Measurements from ENCODE around the gene TMEM178B. TPM values are rescaled to one million over a fixed set of nuclear protein-coding genes. Genes with fewer than 3 reads are reported as not detected.

Gene TMEM178B
- total RNA-seq, 2 donors from 2014 or later: 0.92 to 0.95 TPM

DNA sequence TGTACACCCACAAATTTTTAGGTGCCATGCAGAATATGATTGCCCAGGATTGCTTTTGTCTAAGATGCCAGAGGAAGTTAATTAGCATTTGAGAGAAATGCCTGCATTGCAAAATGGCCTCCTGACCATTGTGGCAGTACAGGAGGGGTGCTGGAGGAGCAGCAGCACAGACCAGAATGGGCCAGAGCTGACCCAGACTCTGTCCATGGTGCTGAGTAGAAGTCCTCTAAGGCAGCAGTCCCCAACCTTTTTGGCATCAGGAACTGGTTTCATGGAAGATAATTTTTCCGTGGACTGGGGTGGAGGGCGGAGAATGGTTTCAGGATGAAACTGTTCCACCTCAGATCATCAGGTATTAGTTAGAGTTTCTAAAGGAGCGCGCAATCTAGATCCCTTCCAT lies 259.6 kb downstream of the TMEM178B start:
- Histone ChIP-seq H3K4me1 (ENCODE audit: control insufficient read depth in 1 of 2, low read depth in 2 of 2) (no peaks in the 10 kb centered on the region), H3K9me3 (no peaks in the 10 kb centered on the region), H3K27ac (no peak overlapping the region), H3K27me3 (replicated peaks; ENCODE audit: insufficient read depth) (no peaks in the 10 kb centered on the region), H3K4me3 (no peak overlapping the region), H3K36me3 (no peaks in the 10 kb centered on the region)
- no peak for ATAC-seq (ENCODE audit: insufficient number of reproducible peaks, low FRiP score, low read depth)
- no peak for DNase-seq (ENCODE audit: low spot score)
- TF ChIP-seq CTCF (IDR thresholded peaks at IDR 0.05): no peak

GRCh38 chr7:141335164-141335563 lies 261.3 kb downstream of the TMEM178B start:
- H3K36me3 ChIP-seq: no peaks in the 10 kb centered on the region
- no peaks in the 10 kb centered on the region for H3K4me1 ChIP-seq (ENCODE audit: control insufficient read depth in 1 of 2, low read depth in 2 of 2)
- H3K27me3 ChIP-seq (replicated peaks; ENCODE audit: insufficient read depth): no peaks in the 10 kb centered on the region
- no peak overlapping the region for H3K4me3 ChIP-seq
- no peak overlapping the region for H3K27ac ChIP-seq
- no peaks in the 10 kb centered on the region for H3K9me3 ChIP-seq
- ATAC-seq (ENCODE audit: insufficient number of reproducible peaks, low FRiP score, low read depth) (no peak), DNase-seq (ENCODE audit: low spot score) (no peak)
- TF ChIP-seq CTCF (IDR thresholded peaks at IDR 0.05): no peak

GRCh38 chr7:141339603-141340002 lies 265.7 kb downstream of the TMEM178B start:
- Histone ChIP-seq H3K36me3 (no peaks in the 10 kb centered on the region), H3K4me1 (ENCODE audit: control insufficient read depth in 1 of 2, low read depth in 2 of 2) (no peaks in the 10 kb centered on the region), H3K4me3 (no peak overlapping the region), H3K27ac (no peak overlapping the region), H3K9me3 (no peaks in the 10 kb centered on the region), H3K27me3 (replicated peaks; ENCODE audit: insufficient read depth) (no peaks in the 10 kb centered on the region)
- TF ChIP-seq CTCF (IDR thresholded peaks at IDR 0.05): no peak
- DNase-seq (ENCODE audit: low spot score): no peak
- ATAC-seq (ENCODE audit: insufficient number of reproducible peaks, low FRiP score, low read depth): no peak

DNA sequence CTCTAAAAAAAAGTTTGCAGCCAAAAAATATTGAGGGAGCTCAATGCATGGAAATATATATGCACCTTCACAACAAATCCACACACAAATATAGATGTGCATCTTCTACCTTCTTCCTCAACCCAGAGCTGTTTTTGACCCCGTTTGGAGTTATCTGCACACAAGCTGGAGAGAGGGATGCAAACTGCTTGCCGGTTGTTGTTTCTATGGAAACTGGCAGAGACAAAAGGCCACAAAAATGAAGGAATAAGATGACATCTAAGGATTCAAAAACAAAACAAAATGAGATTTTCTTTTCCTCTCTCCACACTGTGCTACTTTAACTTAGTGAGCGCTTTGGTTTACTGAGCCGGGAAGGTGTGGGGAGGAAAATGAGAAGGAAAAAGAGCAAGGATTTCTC lies 267.1 kb downstream of the TMEM178B start:
- DNase-seq (ENCODE audit: low spot score): no peak
- no peak for ATAC-seq (ENCODE audit: insufficient number of reproducible peaks, low FRiP score, low read depth)
- Histone ChIP-seq H3K27me3 (replicated peaks; ENCODE audit: insufficient read depth) (no peaks in the 10 kb centered on the region), H3K36me3 (no peaks in the 10 kb centered on the region), H3K4me1 (ENCODE audit: control insufficient read depth in 1 of 2, low read depth in 2 of 2) (no peaks in the 10 kb centered on the region), H3K27ac (no peak overlapping the region), H3K9me3 (no peaks in the 10 kb centered on the region), H3K4me3 (no peak overlapping the region)
- no peak for TF ChIP-seq CTCF (IDR thresholded peaks at IDR 0.05)

DNA sequence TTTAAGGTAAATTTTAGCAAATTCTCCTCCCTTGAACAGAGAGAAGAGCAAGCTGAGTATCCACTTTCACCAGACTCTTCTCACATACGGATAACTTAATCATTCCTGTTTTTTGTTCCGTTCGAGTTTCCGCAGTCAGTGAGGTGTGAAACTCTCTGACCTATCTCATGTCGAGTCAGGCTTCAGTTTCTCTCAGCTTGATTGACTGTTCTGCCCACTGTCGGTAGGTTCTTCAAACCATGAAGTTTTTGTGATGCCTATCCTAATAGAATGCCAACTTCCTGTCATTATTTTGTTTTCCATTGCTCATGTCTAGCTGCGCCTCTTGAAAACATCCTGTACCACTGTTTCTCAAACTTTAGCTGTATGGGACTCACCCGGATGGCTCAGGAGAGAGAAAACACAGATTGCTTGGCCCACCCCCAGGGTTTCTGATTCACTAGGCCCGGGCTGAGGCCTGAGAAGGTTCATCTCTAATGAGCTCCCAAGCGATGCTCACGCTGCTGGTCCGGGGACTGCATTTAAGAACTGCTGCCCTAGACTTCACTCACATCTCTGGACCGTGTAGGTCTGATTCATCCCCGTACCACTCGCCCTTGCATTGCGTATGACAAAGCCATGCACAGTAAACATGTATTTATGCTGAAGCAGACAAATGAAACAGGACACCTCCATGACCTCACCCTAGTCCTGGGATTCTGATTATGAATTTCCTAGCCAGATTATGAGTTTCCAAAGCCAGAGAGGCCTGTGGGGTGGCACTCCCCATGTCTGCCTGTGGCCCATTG lies 269.0 kb downstream of the TMEM178B start:
- H3K27me3 ChIP-seq (replicated peaks; ENCODE audit: insufficient read depth): no peaks in the 10 kb centered on the region
- no peaks in the 10 kb centered on the region for H3K9me3 ChIP-seq
- no peak for DNase-seq (ENCODE audit: low spot score)
- no peak overlapping the region for H3K27ac ChIP-seq
- H3K36me3 ChIP-seq: no peaks in the 10 kb centered on the region
- no peak overlapping the region for H3K4me3 ChIP-seq
- no peaks in the 10 kb centered on the region for H3K4me1 ChIP-seq (ENCODE audit: control insufficient read depth in 1 of 2, low read depth in 2 of 2)
- no peak for ATAC-seq (ENCODE audit: insufficient number of reproducible peaks, low FRiP score, low read depth)
- no peak for TF ChIP-seq CTCF (IDR thresholded peaks at IDR 0.05)
